AG09309 (cell line): ENCODE results near the gene CDH26.
A peak's percentile ranks its signal among the peaks of the same experiment; 100 is the strongest.

Experiments used
- DNase-seq: peaks from one replicate; pipeline ENCODE4 v3.0.0-alpha.2; 2010; ENCODE audit warnings: low read depth
- H3K4me3 ChIP-seq: 2 replicates; pipeline ENCODE4 v1.5.1; 2011; ENCODE audit warnings: mild to moderate bottlenecking, low read depth, low read length, moderate library complexity; ENCODE audit not compliant: control insufficient read depth
- TF ChIP-seq, protein P1 (sequence below): IDR thresholded peaks from 2 replicates; pipeline ENCODE4 v1.5.1; 2011; ENCODE audit warnings: mild to moderate bottlenecking, low read depth, low read length, inconsistent platforms; ENCODE audit not compliant: insufficient read depth, control insufficient read depth; ENCODE audit errors: missing control alignments

The CDH26 gene

DNA sequence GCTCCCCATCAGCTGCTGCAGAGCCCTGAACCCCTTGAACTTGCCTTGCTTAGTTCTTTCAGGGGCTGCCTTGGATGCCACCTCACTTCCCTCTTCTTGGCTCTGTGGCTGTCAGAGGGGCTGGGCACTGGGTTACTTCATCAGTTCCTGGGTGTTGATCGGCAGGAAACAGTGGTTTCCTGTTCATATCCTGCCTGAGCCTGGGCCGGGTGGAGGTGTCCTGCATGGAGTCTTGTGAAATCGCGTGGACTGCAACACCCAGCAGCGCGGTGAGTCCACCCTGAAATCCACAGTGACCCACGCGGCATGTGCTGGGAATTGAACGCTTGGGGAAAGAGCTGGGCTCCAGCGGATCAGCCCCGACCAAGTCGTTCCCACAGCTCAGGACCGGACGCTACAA is 97.5 kb downstream of the CDH26 start:
- no peak for DNase-seq
- TF ChIP-seq, protein P1, sequence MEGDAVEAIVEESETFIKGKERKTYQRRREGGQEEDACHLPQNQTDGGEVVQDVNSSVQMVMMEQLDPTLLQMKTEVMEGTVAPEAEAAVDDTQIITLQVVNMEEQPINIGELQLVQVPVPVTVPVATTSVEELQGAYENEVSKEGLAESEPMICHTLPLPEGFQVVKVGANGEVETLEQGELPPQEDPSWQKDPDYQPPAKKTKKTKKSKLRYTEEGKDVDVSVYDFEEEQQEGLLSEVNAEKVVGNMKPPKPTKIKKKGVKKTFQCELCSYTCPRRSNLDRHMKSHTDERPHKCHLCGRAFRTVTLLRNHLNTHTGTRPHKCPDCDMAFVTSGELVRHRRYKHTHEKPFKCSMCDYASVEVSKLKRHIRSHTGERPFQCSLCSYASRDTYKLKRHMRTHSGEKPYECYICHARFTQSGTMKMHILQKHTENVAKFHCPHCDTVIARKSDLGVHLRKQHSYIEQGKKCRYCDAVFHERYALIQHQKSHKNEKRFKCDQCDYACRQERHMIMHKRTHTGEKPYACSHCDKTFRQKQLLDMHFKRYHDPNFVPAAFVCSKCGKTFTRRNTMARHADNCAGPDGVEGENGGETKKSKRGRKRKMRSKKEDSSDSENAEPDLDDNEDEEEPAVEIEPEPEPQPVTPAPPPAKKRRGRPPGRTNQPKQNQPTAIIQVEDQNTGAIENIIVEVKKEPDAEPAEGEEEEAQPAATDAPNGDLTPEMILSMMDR = no peak
- H3K4me3 ChIP-seq = peak overlapping the region; percentile 24

DNA sequence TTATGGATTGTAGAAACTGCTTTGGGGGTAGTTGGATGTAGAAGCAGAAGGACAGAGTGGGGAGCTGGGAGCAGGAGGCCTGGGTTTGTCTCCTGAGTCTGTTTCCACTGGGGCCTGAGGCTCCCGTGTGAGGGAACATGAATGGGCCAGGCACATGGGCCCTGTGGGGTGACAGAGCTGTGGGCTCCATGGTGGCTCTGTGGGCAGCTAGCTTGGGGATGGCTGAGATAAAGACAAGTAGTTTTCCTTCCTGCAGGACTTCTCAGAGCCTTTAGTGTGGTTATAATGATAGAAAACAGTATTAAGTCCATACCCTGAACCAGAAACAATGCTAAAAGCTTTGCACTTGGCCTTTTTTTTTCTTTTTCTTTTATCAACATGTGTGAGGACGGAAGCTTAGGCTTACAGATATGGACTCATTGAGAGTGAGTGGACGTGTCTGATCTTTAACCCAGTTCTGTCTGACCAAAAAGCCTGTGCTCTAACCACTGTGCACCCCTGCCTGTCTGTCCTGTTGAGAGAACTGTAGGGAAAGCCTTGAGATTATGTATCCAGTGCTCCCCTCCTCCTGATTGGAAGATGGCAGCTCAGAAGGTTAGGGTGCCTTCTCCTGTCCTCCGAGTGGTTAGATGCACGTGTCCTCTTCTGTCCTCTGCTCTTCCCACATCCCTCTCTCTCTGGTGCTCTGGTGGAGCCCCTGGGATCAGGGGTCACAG is 98.3 kb downstream of the CDH26 start:
- H3K4me3 ChIP-seq = no peak overlapping the region; the same call in 1 of the 2 replicates
- DNase-seq = no peak

DNA sequence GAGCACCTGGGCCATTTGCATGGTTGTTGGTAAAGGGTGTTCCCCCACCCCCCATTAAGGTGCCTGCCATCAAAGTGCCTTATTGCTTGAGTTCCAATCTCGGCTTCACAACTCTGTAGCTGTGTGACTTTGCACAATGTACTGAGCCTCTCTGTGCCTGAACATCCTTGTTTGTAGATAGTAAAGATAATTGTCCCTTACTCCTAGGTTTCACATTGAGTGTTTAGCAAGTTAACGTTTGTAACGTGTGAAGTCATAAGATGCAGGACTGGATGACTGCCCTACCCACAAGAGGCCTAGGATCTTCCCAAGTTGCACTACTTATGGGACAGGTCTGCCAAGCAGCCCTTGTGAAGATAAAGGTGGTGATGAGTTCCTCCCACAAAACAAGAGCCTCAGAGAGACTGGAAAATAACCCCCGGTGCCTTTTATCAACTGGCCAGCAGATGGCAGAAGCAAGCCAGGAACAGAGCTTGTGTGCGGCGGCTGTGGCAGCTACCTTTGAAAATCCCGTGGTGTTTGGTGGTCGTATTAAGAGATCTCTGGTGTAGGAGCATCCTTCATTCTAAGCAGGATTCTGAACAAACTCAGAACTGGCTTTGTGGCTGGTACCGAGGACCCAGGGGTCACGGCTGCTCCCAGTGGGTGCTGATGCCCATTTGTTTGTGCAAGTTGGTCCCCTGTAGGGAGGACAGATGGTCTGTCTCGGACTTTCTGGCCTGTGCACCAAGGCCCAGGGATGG is 99.1 kb downstream of the CDH26 start:
- DNase-seq = no peak
- TF ChIP-seq, protein P1 = peak; percentile 91
- no peak overlapping the region for H3K4me3 ChIP-seq

More for the DNA sequence above, 98.3 kb downstream of the CDH26 start:
- TF ChIP-seq, protein P1 = no peak

DNA sequence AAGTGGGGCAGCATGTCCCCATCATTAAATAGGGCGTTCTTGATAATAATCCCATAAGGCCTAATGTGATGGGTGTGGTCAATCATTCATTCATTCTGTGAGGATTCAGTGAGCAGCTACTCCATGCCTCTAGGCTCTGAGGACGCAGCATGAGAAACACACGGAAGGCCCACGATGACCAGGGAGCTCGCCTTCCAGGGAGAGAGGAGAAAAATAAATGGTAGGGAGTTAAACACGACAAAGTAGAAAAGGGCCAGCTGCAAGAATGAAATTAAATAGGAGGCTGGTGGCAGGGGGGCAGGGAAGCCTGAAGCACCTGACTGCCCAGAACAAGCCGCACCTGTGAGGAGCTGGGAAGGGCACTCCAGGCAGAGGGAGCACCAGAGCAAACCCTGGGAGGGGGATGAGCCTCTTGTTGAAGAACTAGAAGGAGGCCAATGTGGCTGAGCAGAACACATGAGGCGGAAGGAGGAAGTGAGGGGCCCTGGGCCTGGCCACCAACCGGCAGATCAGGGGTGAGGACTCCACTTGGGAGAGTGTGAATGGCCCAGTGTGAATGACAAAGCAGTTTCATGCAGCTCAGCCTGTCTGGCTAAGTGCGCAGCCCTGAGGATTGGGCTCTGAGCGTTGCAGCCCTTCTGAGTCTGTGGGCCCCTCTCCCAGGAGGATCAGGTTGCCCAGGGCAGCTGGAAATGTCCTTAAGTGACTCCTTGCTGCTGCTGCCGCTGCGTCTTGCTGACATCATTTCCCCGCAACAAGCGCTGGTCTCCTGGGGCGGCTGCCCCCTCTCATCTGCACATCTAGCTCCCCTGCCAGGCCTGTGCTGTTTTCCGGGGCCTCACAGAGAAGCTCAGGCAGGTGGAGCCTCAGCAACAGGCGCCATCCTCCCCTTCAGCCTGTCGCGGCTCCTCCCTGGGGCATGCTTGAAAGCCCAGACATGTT is 99.9 kb downstream of the CDH26 start:
- DNase-seq = no peak
- TF ChIP-seq, protein P1 = no peak
- no peak overlapping the region for H3K4me3 ChIP-seq

DNA sequence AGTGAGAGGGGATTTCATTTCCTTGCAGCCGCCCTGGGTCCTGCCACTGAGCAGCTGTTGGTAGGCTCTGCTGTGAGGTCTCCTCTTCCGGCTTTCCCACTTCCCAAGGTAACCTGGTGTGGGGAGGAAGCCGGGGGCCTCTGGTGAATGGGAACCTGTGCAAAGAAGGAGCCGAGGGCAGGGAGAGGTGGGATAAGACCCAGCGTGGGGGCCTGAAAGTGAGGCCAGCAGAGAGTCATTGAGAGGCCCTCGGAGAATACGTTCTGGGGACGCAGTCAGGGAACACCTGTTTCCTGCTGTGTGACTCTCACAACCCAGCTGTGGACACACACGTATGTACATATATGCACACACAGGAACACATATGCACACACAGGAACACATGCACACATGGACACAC is 100.7 kb downstream of the CDH26 start:
- TF ChIP-seq, protein P1 = no peak
- no peak overlapping the region for H3K4me3 ChIP-seq
- DNase-seq = no peak

DNA sequence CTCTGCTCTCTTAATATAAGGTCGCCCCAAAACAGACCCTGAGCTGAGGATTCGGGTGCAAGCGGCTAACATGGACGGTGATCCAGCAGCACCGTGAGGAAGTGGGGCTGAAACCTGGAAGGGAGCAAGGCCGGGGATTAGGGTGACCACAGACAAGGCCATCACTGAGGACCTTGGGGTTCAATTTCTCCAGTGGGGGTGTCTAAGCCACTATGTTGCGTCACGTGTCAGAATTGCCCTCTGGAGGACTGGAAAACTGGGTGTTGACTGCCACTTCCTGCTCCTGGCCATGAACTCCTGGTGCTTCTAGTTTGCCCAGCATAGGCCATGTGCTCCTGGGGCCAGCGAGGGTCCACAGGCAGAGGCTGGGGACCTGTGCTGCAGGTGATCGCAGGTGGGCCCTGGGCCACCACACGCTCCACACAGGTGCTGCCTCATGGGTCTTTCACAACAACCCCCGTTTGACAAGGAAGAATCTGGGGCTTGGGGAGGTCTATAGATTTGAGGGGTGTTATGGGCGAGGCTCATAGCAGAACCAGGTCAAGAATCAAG is 101.9 kb downstream of the CDH26 start:
- DNase-seq = no peak
- H3K4me3 ChIP-seq = no peak overlapping the region
- TF ChIP-seq, protein P1 = no peak
